Measurements from ENCODE around the gene PHETA1. TPM values are rescaled to one million over a fixed set of nuclear protein-coding genes. Genes with fewer than 3 reads are reported as not detected.

PHETA1 gene
- total and polyA plus RNA-seq, 2 of the 13 experiments (the other 11 are each of a cell fraction or from before 2014, with no cell fraction given): 11.3 to 20.8 TPM

- TF ChIP-seq ARNTL (CRISPR knock-in tag; IDR thresholded peaks at IDR 0.05) (no peak), TEAD3 (CRISPR knock-in tag; optimal IDR thresholded peaks at IDR 0.05; ENCODE audit: borderline replicate concordance) (no peak), RARA (CRISPR knock-in tag; IDR thresholded peaks at IDR 0.05) (peak; percentile 55), JDP2 (CRISPR knock-in tag; IDR thresholded peaks at IDR 0.05; ENCODE audit: borderline replicate concordance) (no peak)
Measured at GRCh38 chr12:111393700-111394300, 24.9 kb upstream of the PHETA1 start (continued).

- no peak overlapping the region for H3K4me2 ChIP-seq (ENCODE audit: low read depth, low read length)
- intact Hi-C loops (cut with micrococcal nuclease; ENCODE audit: unreplicated experiment) (no loop called here), in situ Hi-C loops (cut with HindIII; ENCODE audit: extremely low pct_ligation_motif_present, low pct_unique_long_range_greater_than_20kb) (loop anchor here (10.0 kb wide), 1 partner anchor 284 kb away; no protein-coding TSS in a partner anchor)
- TF ChIP-seq POGZ (CRISPR knock-in tag; IDR thresholded peaks at IDR 0.05): no peak
- no peak for TF ChIP-seq JUN (CRISPR knock-in tag; IDR thresholded peaks at IDR 0.05)
- TF ChIP-seq ARID4A (CRISPR knock-in tag; IDR thresholded peaks at IDR 0.05; ENCODE audit: borderline replicate concordance): no peak
- no peak for TF ChIP-seq KMT2B (CRISPR knock-in tag; IDR thresholded peaks at IDR 0.05)
- TF ChIP-seq ZNF264 (CRISPR knock-in tag; IDR thresholded peaks at IDR 0.05): no peak
- TF ChIP-seq ZBTB10 (CRISPR knock-in tag; IDR thresholded peaks at IDR 0.05; ENCODE audit: borderline replicate concordance): no peak
- no peak for TF ChIP-seq PHF20 (CRISPR knock-in tag; IDR thresholded peaks at IDR 0.05)
- no peak for TF ChIP-seq PRPF4 (IDR thresholded peaks at IDR 0.05; ENCODE audit: low read depth, low read length, poor library complexity, severe bottlenecking)
- no peak for TF ChIP-seq SMAD9 (CRISPR knock-in tag; IDR thresholded peaks at IDR 0.05)
- H3K9me3 ChIP-seq (ENCODE audit: low read length): no peaks in the 10 kb centered on the region
- CTCF ChIA-PET (ENCODE audit: low intra/inter-chr PET ratio, low total read pairs): no interaction called here
- H3K79me2 ChIP-seq (ENCODE audit: insufficient read depth, low read length): no peaks in the 10 kb centered on the region
- POLR2A ChIA-PET: no interaction called here
- DNase-seq (ENCODE audit: low spot score): no peak
- no peak for FAIRE-seq
- BruUV-seq (replicated peaks): no TSS peak
- no peak for ATAC-seq
- H3K27ac ChIP-seq (ENCODE audit: extremely low read length, insufficient read depth, low read length): no peak overlapping the region
- no peaks in the 10 kb centered on the region for H4K20me1 ChIP-seq (ENCODE audit: insufficient read depth, low read length)
- H2AFZ ChIP-seq (ENCODE audit: low read length): no peak overlapping the region
- no peak overlapping the region for H3K9ac ChIP-seq (ENCODE audit: insufficient read depth, low read depth, low read length)
- H3K27me3 ChIP-seq (ENCODE audit: control insufficient read depth in 1 of 2, insufficient read depth in 2 of 2, low read length in 2 of 2): peaks cover 1 to 5% of the 10 kb centered on the region in 2 experiments; a peak in 3 of 5 replicates
- H3K36me3 ChIP-seq (replicated peaks in 1 of 2; ENCODE audit: control insufficient read depth in 1 of 2, insufficient read depth in 2 of 2, low read length in 2 of 2): no peaks in the 10 kb centered on the region
- peaks cover 14% of the 10 kb centered on the region for H3K4me1 ChIP-seq (ENCODE audit: insufficient read depth, low read length)
- 53% methylated on average over 9 of the region's 9 CpGs for WGBS (ENCODE audit: low lambda C conversion rate)
- H3K4me3 ChIP-seq (replicated peaks in 1 of 3; ENCODE audit: insufficient read depth in 1 of 3, low read depth in 2 of 3, low read length in 3 of 3): no peak overlapping the region
Measured at GRCh38 chr12:111390910-111391309, 22.0 kb upstream of the PHETA1 start.
